NK-92 treated with Interleukin-12 subunit alpha and Interleukin-12 subunit beta, amount 100 ng/mL, for 24 hours (cell line): Measurements from ENCODE around the gene MAST3.

Experiments
- DNase-seq: peaks from one replicate; lab custom pipeline; 2025; lab: John Stamatoyannopoulos, UW

MAST3 gene

DNA sequence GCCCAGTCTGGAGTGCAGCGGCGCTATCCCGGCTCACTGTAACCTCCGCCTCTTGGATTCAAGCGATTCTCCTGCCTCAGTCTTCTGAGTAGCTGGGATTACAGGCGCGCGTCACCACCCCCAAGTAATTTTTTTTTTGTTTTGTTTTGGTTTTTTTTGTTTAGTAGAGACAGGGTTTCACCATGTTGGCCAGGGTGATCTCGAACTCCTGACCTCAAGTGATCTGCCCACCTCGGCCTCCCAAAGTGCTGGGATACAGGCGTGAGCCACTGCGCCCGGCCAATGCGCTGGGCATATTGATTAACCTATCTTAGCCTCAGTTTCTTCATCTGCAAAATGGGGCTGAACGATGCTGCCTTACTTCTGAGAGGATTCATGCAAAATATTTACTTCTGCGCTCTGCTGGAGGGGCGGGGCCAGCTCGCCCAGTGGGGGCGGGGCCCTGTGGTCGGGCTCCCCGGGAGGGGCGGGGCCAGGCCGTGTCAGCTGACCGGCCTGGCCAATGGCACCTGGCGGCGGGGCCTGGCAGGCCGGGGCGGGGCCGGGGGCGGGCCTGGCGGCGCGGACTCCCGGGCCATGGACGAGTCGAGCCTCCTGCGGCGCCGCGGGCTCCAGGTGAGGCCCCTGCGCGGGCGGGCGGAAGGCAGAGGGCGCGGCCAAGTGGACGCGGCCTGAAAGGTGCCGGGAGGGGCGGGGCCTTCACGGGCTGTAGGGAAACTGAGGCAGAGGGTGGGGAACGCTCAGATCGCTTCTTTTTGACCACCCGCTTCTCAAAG, at the start of gene MAST3:
TSS of gene MAST3 (plus strand) at position 562 of the 776 bp plus-strand sequence. CDS start at position 577, 15 bp downstream.
- DNase-seq, result no peak

- DNase-seq, result no peak
These were observed 48.2 kb upstream of the MAST3 start for GRCh38 chr19:18049385-18049784.

DNA sequence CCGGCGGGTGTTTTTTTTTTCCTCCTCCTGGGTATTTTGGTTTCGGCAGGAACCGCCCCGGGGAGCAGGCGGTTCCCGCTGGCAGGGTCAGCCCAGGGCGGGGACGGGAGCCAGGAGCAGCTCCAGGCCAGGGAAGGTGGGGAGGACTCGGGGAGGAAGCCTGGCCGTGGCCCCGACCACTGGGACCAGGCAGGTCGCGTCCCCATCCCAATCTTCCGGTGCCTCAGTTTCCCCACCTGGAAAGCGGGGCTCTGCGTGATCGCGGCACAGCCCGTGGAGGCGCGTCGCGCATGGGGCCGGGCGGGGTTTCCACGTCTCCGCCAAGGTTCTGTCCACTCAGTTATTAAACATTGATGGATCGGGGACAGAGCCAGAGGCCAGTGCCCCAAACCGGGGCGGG, 45.7 kb upstream of the MAST3 start:
- no peak for DNase-seq

GRCh38 chr19:18053576-18054219, 43.9 kb upstream of the MAST3 start:
- DNase-seq, result no peak

DNA sequence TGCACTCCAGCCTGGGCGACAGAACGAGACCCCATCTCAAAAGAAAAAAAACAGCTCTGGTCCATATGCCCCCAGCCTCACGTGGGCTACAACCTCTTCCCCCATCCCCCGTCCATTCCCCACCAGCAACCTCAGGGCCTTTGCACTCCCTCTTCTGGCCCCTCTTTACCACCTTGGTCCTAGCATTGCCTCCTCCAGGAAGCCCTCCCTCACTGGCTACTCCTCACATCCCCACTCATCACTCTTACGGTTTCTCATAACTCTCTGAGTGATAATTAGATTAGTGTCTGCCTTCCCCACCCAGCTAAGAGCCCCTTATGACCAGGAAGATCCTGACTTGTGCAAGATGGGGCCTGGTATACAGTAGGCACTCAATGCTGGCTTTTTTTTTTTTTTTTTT, 41.6 kb upstream of the MAST3 start:
- no peak for DNase-seq

DNA sequence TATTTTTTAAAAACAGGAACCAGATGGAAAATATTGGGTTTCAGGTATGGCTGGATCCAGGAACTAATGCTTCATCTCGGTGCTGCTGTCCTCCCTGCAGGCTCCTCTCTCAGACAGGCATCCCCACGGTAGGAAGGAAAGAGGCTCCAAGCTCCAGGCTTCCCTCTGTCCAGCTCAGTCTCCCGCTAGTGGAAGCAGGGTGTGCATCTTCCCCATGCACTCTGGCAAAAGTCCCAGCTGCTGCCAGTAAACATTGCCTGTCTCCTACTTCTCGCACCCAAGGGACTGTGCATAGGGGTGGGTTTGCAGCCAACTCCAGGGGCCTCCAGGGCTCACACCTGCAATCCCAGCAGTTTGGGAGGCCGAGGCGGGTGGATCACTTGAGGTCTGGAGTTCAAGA, 40.0 kb upstream of the MAST3 start:
- DNase-seq, result no peak

GRCh38 chr19:18058208-18059009, 39.2 kb upstream of the MAST3 start:
- peak; percentile 49 for DNase-seq

- DNase-seq, result no peak
These were observed 38.3 kb upstream of the MAST3 start for GRCh38 chr19:18059297-18059696.

GRCh38 chr19:18059902-18060301, 37.7 kb upstream of the MAST3 start:
- no peak for DNase-seq

DNA sequence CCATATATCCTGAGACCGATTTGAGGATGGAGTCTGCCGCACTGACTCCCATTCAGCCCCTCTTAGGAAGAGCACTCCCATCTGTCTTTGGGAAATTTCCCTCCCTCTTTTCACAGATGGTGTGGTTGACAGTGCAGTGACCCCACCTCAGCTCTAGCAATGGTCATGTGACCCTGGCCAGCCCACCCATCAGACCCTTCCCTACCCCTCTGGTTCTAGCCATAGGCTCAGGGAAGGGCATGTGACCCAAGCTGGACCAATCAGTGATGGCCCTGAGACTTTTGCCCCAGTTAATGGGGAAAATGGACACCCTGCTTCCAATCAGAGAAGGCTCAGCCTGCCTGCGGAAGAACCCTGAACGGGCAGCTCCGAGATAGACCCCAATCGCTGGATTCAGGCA, 37.1 kb upstream of the MAST3 start:
- no peak for DNase-seq

GRCh38 chr19:18062028-18062427, 35.5 kb upstream of the MAST3 start:
- no peak for DNase-seq

DNA sequence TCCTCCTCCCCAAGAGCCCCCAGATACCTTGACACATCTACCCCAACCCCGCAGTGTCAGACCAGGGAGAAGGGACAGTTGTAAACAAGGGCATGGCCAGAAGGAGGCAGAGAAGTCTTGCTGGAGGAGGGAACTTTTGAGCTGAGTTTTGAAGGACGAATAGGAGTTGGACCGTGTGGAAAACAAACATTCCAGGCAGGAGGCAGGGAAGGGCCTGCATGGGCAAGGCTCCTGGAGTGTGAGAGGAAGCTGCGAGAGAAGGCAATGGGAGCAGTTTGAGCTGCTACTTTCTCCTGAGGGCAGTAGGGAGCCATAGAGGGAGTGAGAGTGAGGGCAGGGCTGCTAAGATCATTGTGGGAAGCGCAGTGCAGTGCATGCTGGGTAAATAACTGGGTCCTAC, 34.1 kb upstream of the MAST3 start:
- no peak for DNase-seq

DNA sequence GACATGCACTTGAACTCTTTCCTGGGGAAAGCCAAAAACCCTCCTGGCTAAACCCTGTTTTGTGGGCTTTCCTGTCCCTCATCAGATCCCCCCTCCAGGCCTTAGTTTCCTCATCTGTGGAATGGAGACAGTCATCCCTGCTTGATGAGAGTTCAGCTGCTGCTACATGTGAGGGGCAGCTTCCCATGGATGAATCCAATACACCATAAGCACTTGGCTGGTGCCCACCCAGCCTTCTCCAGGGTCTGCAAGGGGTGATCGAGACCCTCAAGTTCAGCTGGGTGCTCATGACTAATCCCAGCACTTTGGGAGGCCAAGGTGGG, 32.4 kb upstream of the MAST3 start:
- no peak for DNase-seq

- no peak for DNase-seq
These were observed 29.2 kb upstream of the MAST3 start for GRCh38 chr19:18068395-18068794.

DNA sequence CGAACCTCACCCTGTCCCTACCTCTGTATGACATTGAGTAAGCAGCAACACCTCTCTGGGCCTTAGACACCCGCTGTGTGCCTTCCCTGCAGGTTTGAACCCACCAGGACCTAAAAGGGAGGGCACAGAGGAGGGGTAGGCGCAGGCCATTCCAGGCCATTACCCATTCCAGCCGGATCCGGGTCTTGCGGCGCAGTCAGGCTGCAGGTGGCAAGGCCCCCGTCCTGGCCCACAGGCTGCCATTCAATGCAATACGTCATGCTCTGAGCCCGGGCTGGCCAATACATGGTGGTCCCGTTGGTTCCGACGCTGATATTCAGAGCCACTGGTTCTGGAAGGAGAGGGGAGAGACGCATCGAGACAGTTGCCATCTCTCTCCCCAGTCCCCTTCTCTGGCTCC, 28.2 kb upstream of the MAST3 start:
- no peak for DNase-seq

DNA sequence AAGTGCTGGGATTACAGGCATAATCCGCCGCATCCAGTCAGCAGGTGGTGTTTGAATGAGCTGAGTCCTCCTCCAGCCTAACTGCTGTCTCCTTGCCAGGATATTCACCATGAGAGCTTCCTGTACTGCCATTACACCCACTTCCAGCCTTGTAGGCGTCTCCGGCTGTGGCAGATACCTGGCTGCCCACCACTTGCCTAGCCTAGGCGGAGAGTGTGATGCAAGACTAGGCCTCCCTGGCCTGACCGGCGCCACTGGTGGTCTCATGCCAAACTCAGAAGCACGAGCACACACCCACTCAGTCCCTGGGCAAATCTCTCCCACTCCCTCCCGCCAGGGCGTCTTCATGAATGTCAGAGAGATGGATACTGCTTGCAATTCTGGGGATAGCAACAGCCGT, 27.4 kb upstream of the MAST3 start:
- no peak for DNase-seq

GRCh38 chr19:18072335-18072734, 25.2 kb upstream of the MAST3 start:
- DNase-seq, result no peak

DNA sequence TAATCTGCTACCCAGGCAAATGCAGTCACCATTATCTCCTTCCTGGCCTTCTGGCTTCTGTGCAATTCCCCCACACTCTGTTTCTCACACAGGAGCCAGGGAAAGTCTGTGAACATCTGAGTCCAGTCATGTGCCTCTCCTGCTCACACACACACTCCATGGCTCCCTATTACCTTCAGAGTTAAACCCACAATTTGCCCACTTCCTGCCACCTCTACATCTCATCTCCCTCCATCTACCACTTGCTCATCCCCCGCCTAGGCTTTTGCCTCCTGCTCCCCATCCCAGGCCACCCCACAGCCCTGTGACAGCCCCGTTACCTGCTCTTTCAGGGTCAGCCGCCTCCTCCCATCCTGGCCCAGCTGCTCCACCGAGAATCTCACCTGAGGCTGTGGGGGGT, 24.4 kb upstream of the MAST3 start:
- DNase-seq, result no peak

GRCh38 chr19:18074192-18074591, 23.4 kb upstream of the MAST3 start:
- no peak for DNase-seq

DNA sequence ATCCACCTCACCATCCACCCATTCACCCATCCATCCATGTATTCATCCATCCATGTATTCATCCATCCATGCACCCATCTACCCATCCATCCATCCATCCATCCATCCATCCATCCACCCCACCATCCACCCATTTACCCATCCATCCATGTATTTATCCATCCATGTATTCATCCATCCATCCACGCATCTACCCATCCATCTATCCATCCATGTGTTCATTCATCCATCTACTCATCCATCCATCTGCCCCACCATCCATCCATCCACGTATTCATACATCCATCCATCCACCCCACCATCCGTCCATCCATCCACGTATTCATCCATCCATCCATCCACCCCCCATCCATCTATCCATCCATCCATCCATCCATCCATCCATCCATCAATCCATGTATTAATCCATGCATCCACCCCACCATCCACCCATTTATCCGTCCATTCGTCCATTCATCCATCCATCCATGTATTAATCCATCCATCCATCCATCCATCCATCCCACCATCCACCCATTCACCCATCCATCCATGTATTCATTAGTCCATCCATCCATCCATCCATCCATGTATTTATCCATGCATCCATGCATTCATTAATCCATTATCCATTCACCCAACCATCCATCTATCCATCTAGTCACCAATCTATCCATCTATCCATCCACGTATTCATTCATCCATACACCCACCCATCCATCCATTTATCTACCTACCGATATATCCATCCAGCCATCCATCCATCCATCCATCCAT, 13.5 kb upstream of the MAST3 start:
- no peak for DNase-seq

GRCh38 chr19:18085702-18086457, 11.7 kb upstream of the MAST3 start:
- DNase-seq, result no peak
